ENCODE data around the gene TTC28. TPM values are rescaled to one million over a fixed set of nuclear protein-coding genes. Genes with fewer than 3 reads are reported as not detected.

Gene TTC28
- total RNA-seq, 1 experiment from 2014 or later, result 7.6 TPM

GRCh38 chr22:28344918-28345703, 334.5 kb downstream of the TTC28 start:
- in situ Hi-C loops (cut with HindIII; ENCODE audit: low sequenced_read_pairs), result no loop called here
- no peak for DNase-seq (ENCODE audit: low spot score)

GRCh38 chr22:28341001-28341400, 338.6 kb downstream of the TTC28 start:
- DNase-seq (ENCODE audit: low spot score), result no peak
- in situ Hi-C loops (cut with HindIII; ENCODE audit: low sequenced_read_pairs), result no loop called here

GRCh38 chr22:28333088-28333487, 346.6 kb downstream of the TTC28 start:
- in situ Hi-C loops (cut with HindIII; ENCODE audit: low sequenced_read_pairs), result no loop called here
- DNase-seq (ENCODE audit: low spot score), result no peak

- in situ Hi-C loops (cut with HindIII; ENCODE audit: low sequenced_read_pairs), result no loop called here
- DNase-seq (ENCODE audit: low spot score), result no peak
Measured at GRCh38 chr22:28332410-28332809, 347.2 kb downstream of the TTC28 start.

- in situ Hi-C loops (cut with HindIII; ENCODE audit: low sequenced_read_pairs), result no loop called here
Measured at GRCh38 chr22:28331695-28332094, 347.9 kb downstream of the TTC28 start.

GRCh38 chr22:28329186-28330073, 350.2 kb downstream of the TTC28 start:
- in situ Hi-C loops (cut with HindIII; ENCODE audit: low sequenced_read_pairs), result no loop called here
- no peak for DNase-seq (ENCODE audit: low spot score)

More at GRCh38 chr22:28331695-28332094, 347.9 kb downstream of the TTC28 start:
- no peak for DNase-seq (ENCODE audit: low spot score)

GRCh38 chr22:28328756-28329155, 350.9 kb downstream of the TTC28 start:
- in situ Hi-C loops (cut with HindIII; ENCODE audit: low sequenced_read_pairs), result no loop called here
- DNase-seq (ENCODE audit: low spot score), result no peak

GRCh38 chr22:28316014-28316413, 363.6 kb downstream of the TTC28 start:
- no peak for DNase-seq (ENCODE audit: low spot score)
- in situ Hi-C loops (cut with HindIII; ENCODE audit: low sequenced_read_pairs), result no loop called here

- in situ Hi-C loops (cut with HindIII; ENCODE audit: low sequenced_read_pairs), result no loop called here
- DNase-seq (ENCODE audit: low spot score), result no peak
Measured at GRCh38 chr22:28314959-28315358, 364.7 kb downstream of the TTC28 start.

GRCh38 chr22:28310299-28310698, 369.3 kb downstream of the TTC28 start:
- in situ Hi-C loops (cut with HindIII; ENCODE audit: low sequenced_read_pairs), result no loop called here
- no peak for DNase-seq (ENCODE audit: low spot score)

- in situ Hi-C loops (cut with HindIII; ENCODE audit: low sequenced_read_pairs), result no loop called here
- no peak for DNase-seq (ENCODE audit: low spot score)
Measured at GRCh38 chr22:28299753-28300152, 379.9 kb downstream of the TTC28 start.

GRCh38 chr22:28299309-28299708, 380.3 kb downstream of the TTC28 start:
- no peak for DNase-seq (ENCODE audit: low spot score)
- in situ Hi-C loops (cut with HindIII; ENCODE audit: low sequenced_read_pairs), result no loop called here

- in situ Hi-C loops (cut with HindIII; ENCODE audit: low sequenced_read_pairs), result no loop called here
- no peak for DNase-seq (ENCODE audit: low spot score)
Measured at GRCh38 chr22:28297504-28297903, 382.1 kb downstream of the TTC28 start.

GRCh38 chr22:28296452-28296851, 383.2 kb downstream of the TTC28 start:
- in situ Hi-C loops (cut with HindIII; ENCODE audit: low sequenced_read_pairs), result no loop called here
- DNase-seq (ENCODE audit: low spot score), result no peak

GRCh38 chr22:28283068-28283654, 396.5 kb downstream of the TTC28 start:
- in situ Hi-C loops (cut with HindIII; ENCODE audit: low sequenced_read_pairs), result no loop called here
- DNase-seq (ENCODE audit: low spot score), result no peak

GRCh38 chr22:28282405-28283067, 397.1 kb downstream of the TTC28 start:
- DNase-seq (ENCODE audit: low spot score), result no peak

GRCh38 chr22:28279888-28280287, 399.8 kb downstream of the TTC28 start:
- no peak for DNase-seq (ENCODE audit: low spot score)
- in situ Hi-C loops (cut with HindIII; ENCODE audit: low sequenced_read_pairs), result no loop called here

More at GRCh38 chr22:28282405-28283067, 397.1 kb downstream of the TTC28 start:
- in situ Hi-C loops (cut with HindIII; ENCODE audit: low sequenced_read_pairs), result no loop called here

- DNase-seq (ENCODE audit: low spot score), result no peak
- in situ Hi-C loops (cut with HindIII; ENCODE audit: low sequenced_read_pairs), result no loop called here
Measured at GRCh38 chr22:28269277-28269676, 410.4 kb downstream of the TTC28 start.

- in situ Hi-C loops (cut with HindIII; ENCODE audit: low sequenced_read_pairs), result no loop called here
Measured at GRCh38 chr22:28268850-28269249, 410.8 kb downstream of the TTC28 start.

More at GRCh38 chr22:28268850-28269249, 410.8 kb downstream of the TTC28 start:
- peak; percentile 57 for DNase-seq (ENCODE audit: low spot score)

All from G401 (cell line).